Tibial nerve (tissue), 4 donors: ENCODE data around the gene IRS2. TPM values are rescaled to one million over a fixed set of nuclear protein-coding genes. Genes with fewer than 3 reads are reported as not detected.

Experiments used
- DNase-seq, 2 donors: peaks; one replicate each; pipeline ENCODE4 v3.0.0-alpha.2; 2019; ENCODE audit warnings: low spot score in 2 of 2
- H3K27ac ChIP-seq, 4 donors: fragments of 200-600 bp; sonication (generic) in 3 of 4; one replicate each; pipeline ENCODE4 v1.5.1; 2017 to 2019; ENCODE audit warnings: mild to moderate bottlenecking in 1 of 4
- H3K27me3 ChIP-seq, 2 donors: fragments of 200-600 bp; sonication (generic) in 1 of 2; one replicate each; pipeline versions ENCODE4 v1.5.1 to v1.6.0; 2017 to 2019
- H3K36me3 ChIP-seq, 3 donors: fragments of 200-600 bp; sonication (generic); one replicate each; pipeline ENCODE4 v1.5.1; 2018 to 2019
- H3K4me1 ChIP-seq, 4 donors: fragments of 200-600 bp; sonication (generic) in 3 of 4; one replicate each; pipeline ENCODE4 v1.5.1; 2017 to 2019
- H3K4me3 ChIP-seq, 4 donors: fragments of 200-600 bp; sonication (generic) in 3 of 4; one replicate each; pipeline ENCODE4 v1.5.1; 2017 to 2019; ENCODE audit warnings: mild to moderate bottlenecking in 1 of 4, moderate library complexity in 1 of 4
- H3K9me3 ChIP-seq, 4 donors: fragments of 200-600 bp; sonication (generic) in 3 of 4; one replicate each; pipeline ENCODE4 v1.5.1; 2017 to 2019
- EP300 ChIP-seq, 2 donors: sonication (generic); formaldehyde crosslinking; IDR thresholded peaks; one replicate each; pipeline ENCODE4 v1.6.1; 2017; ENCODE audit warnings: antibody characterized with exemption in 2 of 2, mild to moderate bottlenecking in 1 of 2
- POLR2A ChIP-seq, 2 donors: fragments of 450-650 bp; IDR thresholded peaks; one replicate each; pipeline ENCODE4 v1.6.1; 2017; ENCODE audit warnings: antibody characterized with exemption in 2 of 2, mild to moderate bottlenecking in 2 of 2, moderate library complexity in 2 of 2
- WGBS, 2 donors: methylation state at CpG; one replicate each; pipeline ENCODE4 v1.1.5; 2018; 5-methylcytosine and 5-hydroxymethylcytosine counted together
- total RNA-seq, 4 donors: library from RNA; depleted of rRNA; stranded (reverse); fragments of >200 nt; gene quantifications; one replicate each; pipeline ENCODE4 v1.1.0, GENCODE V29; 2016
- TF ChIP-seq, protein P1 (sequence below), 5 experiments: fragments of 200-600 bp in 3 of 5; fragments of 450-650 bp in 2 of 5; sonication (generic) in 3 of 5; IDR thresholded peaks; one replicate each; pipeline ENCODE4 v1.5.1; 2016 to 2019; ENCODE audit warnings: antibody characterized with exemption in 5 of 5, mild to moderate bottlenecking in 3 of 5, moderate library complexity in 2 of 5

IRS2 gene
- total RNA-seq, 4 donors from 2014 or later = 38.3 to 60.9 (median 42.4) TPM

DNA sequence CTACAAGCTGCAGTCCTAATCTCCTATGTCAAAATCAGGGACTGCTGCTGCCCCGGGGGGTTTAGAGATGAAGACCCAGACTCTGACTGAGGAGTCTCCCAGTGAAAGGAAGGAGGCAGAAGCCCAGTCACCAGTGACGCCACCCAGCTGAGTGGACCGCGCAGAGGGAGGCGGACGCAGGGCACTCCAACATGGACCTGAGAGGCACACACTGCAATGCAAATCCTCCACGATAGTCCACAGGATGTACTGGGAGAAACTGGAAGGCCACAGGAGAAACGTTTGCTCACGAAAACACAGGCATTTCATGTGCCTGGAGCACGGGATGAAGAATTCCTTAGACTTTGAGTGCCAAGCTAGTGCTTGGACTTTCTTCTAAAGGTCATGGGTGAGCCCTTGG lies 58.3 kb downstream of the IRS2 start:
- Histone ChIP-seq H3K4me1 (no peaks in the 10 kb centered on the region), H3K36me3 (no peaks in the 10 kb centered on the region), H3K27me3 (no peaks in the 10 kb centered on the region), H3K4me3 (no peak overlapping the region), H3K9me3 (no peaks in the 10 kb centered on the region), H3K27ac (no peak overlapping the region)
- no peak for TF ChIP-seq EP300 (IDR thresholded peaks at IDR 0.05)
- TF ChIP-seq, protein P1, sequence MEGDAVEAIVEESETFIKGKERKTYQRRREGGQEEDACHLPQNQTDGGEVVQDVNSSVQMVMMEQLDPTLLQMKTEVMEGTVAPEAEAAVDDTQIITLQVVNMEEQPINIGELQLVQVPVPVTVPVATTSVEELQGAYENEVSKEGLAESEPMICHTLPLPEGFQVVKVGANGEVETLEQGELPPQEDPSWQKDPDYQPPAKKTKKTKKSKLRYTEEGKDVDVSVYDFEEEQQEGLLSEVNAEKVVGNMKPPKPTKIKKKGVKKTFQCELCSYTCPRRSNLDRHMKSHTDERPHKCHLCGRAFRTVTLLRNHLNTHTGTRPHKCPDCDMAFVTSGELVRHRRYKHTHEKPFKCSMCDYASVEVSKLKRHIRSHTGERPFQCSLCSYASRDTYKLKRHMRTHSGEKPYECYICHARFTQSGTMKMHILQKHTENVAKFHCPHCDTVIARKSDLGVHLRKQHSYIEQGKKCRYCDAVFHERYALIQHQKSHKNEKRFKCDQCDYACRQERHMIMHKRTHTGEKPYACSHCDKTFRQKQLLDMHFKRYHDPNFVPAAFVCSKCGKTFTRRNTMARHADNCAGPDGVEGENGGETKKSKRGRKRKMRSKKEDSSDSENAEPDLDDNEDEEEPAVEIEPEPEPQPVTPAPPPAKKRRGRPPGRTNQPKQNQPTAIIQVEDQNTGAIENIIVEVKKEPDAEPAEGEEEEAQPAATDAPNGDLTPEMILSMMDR (IDR thresholded peaks at IDR 0.05) = no peak
- TF ChIP-seq POLR2A (IDR thresholded peaks at IDR 0.05) = no peak
- WGBS, 2 donors = 74 to 75% methylated on average over 10 of the region's 10 CpGs
- DNase-seq = no peak

DNA sequence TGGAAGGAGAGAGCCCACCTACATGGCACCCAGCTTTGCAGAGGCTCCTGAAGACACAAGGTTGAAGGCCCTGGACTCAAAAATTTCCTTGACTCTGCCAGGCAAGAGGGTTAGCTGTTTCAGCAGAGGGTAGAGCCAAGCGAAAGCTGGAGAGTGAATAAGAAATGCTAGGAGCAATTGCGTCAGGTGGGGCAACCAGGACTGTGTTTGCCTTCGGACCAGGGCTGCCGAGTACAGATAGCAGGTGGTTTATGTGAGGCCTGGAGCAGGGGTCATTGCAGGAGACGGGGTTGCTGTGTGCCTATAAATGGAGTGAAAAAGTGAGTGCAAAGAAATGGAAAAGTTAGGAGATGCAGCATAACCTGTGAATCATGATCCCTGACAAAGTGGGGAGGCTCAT lies 59.1 kb downstream of the IRS2 start:
- H3K9me3 ChIP-seq = no peaks in the 10 kb centered on the region
- no peak overlapping the region for H3K27ac ChIP-seq
- H3K4me3 ChIP-seq = no peak overlapping the region
- TF ChIP-seq EP300 (IDR thresholded peaks at IDR 0.05) (no peak), POLR2A (IDR thresholded peaks at IDR 0.05) (no peak)
- TF ChIP-seq, protein P1 (IDR thresholded peaks at IDR 0.05) = no peak
- no peak for DNase-seq
- WGBS, 2 donors = 93 to 94% methylated on average over 5 of the region's 5 CpGs
- H3K4me1 ChIP-seq = no peaks in the 10 kb centered on the region
- H3K27me3 ChIP-seq = no peaks in the 10 kb centered on the region
- no peaks in the 10 kb centered on the region for H3K36me3 ChIP-seq

DNA sequence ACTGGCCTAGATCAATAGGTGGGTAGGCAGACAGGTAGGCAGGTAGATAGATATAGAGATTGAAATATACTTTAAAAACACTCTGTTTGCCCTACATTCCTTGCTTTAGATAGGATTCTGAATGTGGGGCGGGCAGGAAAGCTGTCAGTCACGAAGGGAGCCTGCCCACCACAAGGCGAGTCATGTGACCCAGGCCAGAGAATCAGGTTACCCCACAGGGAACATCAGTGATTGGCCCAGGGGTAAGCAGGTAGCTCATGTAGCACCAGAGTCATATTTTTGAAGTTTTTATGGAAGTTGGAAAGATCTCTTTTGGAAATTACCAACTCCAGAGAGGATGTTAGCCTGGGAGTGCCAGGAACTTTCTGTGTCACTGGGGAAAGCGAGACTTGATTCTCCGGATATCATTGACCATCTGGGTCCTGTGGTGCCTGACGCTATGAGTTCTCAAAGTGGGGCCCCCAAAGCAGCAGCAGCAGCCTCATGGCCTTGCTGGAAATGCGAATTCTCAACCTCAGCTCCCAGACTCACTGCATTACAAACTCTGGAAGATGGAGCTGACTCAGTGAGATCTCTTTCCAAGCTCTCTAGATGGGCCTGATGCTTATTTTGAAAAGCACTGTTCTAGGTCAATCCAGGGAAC lies 60.3 kb downstream of the IRS2 start:
- TF ChIP-seq, protein P1 (IDR thresholded peaks at IDR 0.05) = no peak
- no peak for TF ChIP-seq POLR2A (IDR thresholded peaks at IDR 0.05)
- no peak for TF ChIP-seq EP300 (IDR thresholded peaks at IDR 0.05)
- no peak overlapping the region for H3K27ac ChIP-seq
- H3K36me3 ChIP-seq = no peaks in the 10 kb centered on the region
- no peaks in the 10 kb centered on the region for H3K27me3 ChIP-seq
- no peaks in the 10 kb centered on the region for H3K9me3 ChIP-seq
- no peak overlapping the region for H3K4me3 ChIP-seq
- no peaks in the 10 kb centered on the region for H3K4me1 ChIP-seq
- WGBS, 2 donors = 87 to 95% methylated on average over 7 of the region's 7 CpGs
- no peak for DNase-seq

DNA sequence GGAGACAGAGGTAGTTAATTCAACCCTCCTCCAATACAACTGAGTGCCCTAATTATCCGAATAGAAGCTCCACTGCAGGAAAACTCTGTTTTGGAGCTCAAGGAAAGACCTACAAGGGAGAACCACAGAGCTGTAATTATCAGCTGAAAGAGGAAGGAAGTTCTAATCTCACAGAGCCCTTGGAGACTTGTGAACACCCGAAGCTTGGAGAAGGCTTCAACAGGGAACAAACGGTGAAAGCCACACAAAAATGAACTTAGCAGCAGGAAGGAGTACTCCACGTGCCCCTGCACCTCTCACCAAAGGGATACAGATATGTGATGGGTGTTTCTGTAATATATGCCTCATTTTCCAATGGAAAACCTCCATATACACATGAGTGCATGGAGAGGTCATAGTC lies 61.1 kb downstream of the IRS2 start:
- no peaks in the 10 kb centered on the region for H3K27me3 ChIP-seq
- WGBS, 2 donors = 57% methylated on average over 4 of the region's 4 CpGs
- TF ChIP-seq, protein P1 (IDR thresholded peaks at IDR 0.05) = no peak
- TF ChIP-seq POLR2A (IDR thresholded peaks at IDR 0.05) = no peak
- H3K9me3 ChIP-seq = no peaks in the 10 kb centered on the region
- no peaks in the 10 kb centered on the region for H3K36me3 ChIP-seq
- no peak overlapping the region for H3K27ac ChIP-seq
- no peak overlapping the region for H3K4me3 ChIP-seq
- no peak for DNase-seq
- no peaks in the 10 kb centered on the region for H3K4me1 ChIP-seq

DNA sequence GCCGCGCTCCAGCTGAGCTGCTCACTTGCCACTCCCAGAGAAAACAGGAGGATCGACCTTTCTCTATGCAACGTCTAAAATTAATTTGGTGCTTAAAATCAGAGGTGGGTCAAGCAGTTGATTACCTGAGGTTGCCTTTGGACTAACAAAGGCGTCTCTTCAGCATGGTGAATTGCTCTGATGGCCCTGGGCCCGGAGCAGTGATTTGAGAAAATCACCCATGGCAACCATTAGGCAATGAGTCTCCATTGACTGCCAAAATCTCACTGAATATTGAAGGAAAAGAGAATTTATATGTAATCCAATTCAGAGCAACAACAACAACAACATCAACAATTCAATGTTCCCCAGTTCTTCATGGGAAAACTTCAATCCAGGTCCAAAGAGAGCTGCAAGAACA lies 61.8 kb downstream of the IRS2 start:
- Histone ChIP-seq H3K36me3 (no peaks in the 10 kb centered on the region), H3K27ac (no peak overlapping the region), H3K27me3 (no peaks in the 10 kb centered on the region), H3K9me3 (no peaks in the 10 kb centered on the region), H3K4me3 (no peak overlapping the region), H3K4me1 (no peaks in the 10 kb centered on the region)
- 82 to 92% methylated on average over 6 of the region's 6 CpGs for WGBS, 2 donors
- TF ChIP-seq, protein P1 (IDR thresholded peaks at IDR 0.05) = no peak
- TF ChIP-seq EP300 (IDR thresholded peaks at IDR 0.05) (no peak), POLR2A (IDR thresholded peaks at IDR 0.05) (no peak)
- DNase-seq = no peak
